ENCODE results near the gene MYBPH.

The MYBPH gene

GRCh38 chr1:203199481-203199815 is 23.8 kb upstream of the MYBPH start:
- Histone ChIP-seq H3K4me1 (ENCODE audit: control insufficient read depth, insufficient read depth, low read length) (no peaks in the 10 kb centered on the region), H3K4me3 (ENCODE audit: low read depth, low read length) (no peak overlapping the region), H3K27me3 (ENCODE audit: control insufficient read depth, insufficient read depth, low read length) (peaks cover 5% of the 10 kb centered on the region), H3K9me3 (ENCODE audit: control insufficient read depth, insufficient read depth, low read length) (no peaks in the 10 kb centered on the region), H3K36me3 (ENCODE audit: control insufficient read depth, insufficient read depth, low read length) (no peaks in the 10 kb centered on the region), H3K9ac (ENCODE audit: low read depth, low read length) (no peak overlapping the region)

- Histone ChIP-seq H3K4me3 (ENCODE audit: low read depth, low read length) (no peak overlapping the region), H3K9me3 (ENCODE audit: control insufficient read depth, insufficient read depth, low read length) (no peaks in the 10 kb centered on the region), H3K27me3 (ENCODE audit: control insufficient read depth, insufficient read depth, low read length) (peaks cover 5% of the 10 kb centered on the region), H3K9ac (ENCODE audit: low read depth, low read length) (no peak overlapping the region), H3K4me1 (ENCODE audit: control insufficient read depth, insufficient read depth, low read length) (no peaks in the 10 kb centered on the region), H3K36me3 (ENCODE audit: control insufficient read depth, insufficient read depth, low read length) (no peaks in the 10 kb centered on the region)
These were observed 23.4 kb upstream of the MYBPH start for GRCh38 chr1:203199002-203199401.

- Histone ChIP-seq H3K27me3 (ENCODE audit: control insufficient read depth, insufficient read depth, low read length) (peaks cover 5% of the 10 kb centered on the region), H3K4me1 (ENCODE audit: control insufficient read depth, insufficient read depth, low read length) (no peaks in the 10 kb centered on the region), H3K36me3 (ENCODE audit: control insufficient read depth, insufficient read depth, low read length) (no peaks in the 10 kb centered on the region), H3K9me3 (ENCODE audit: control insufficient read depth, insufficient read depth, low read length) (no peaks in the 10 kb centered on the region), H3K4me3 (ENCODE audit: low read depth, low read length) (no peak overlapping the region), H3K9ac (ENCODE audit: low read depth, low read length) (no peak overlapping the region)
These were observed 22.0 kb upstream of the MYBPH start for GRCh38 chr1:203197625-203198024.

- Histone ChIP-seq H3K9me3 (ENCODE audit: control insufficient read depth, insufficient read depth, low read length) (no peaks in the 10 kb centered on the region), H3K4me1 (ENCODE audit: control insufficient read depth, insufficient read depth, low read length) (no peaks in the 10 kb centered on the region), H3K9ac (ENCODE audit: low read depth, low read length) (no peak overlapping the region), H3K27me3 (ENCODE audit: control insufficient read depth, insufficient read depth, low read length) (peaks cover 5% of the 10 kb centered on the region), H3K36me3 (ENCODE audit: control insufficient read depth, insufficient read depth, low read length) (no peaks in the 10 kb centered on the region), H3K4me3 (ENCODE audit: low read depth, low read length) (no peak overlapping the region)
These were observed 20.7 kb upstream of the MYBPH start for GRCh38 chr1:203196371-203196770.

GRCh38 chr1:203190949-203191348 is 15.3 kb upstream of the MYBPH start:
- Histone ChIP-seq H3K9ac (ENCODE audit: low read depth, low read length) (no peak overlapping the region), H3K9me3 (ENCODE audit: control insufficient read depth, insufficient read depth, low read length) (no peaks in the 10 kb centered on the region), H3K27me3 (ENCODE audit: control insufficient read depth, insufficient read depth, low read length) (no peaks in the 10 kb centered on the region), H3K36me3 (ENCODE audit: control insufficient read depth, insufficient read depth, low read length) (no peaks in the 10 kb centered on the region), H3K4me3 (ENCODE audit: low read depth, low read length) (no peak overlapping the region), H3K4me1 (ENCODE audit: control insufficient read depth, insufficient read depth, low read length) (peaks cover 15% of the 10 kb centered on the region)

- H3K9ac ChIP-seq (ENCODE audit: low read depth, low read length): no peak overlapping the region
- peaks cover 21% of the 10 kb centered on the region for H3K4me1 ChIP-seq (ENCODE audit: control insufficient read depth, insufficient read depth, low read length)
- no peak overlapping the region for H3K4me3 ChIP-seq (ENCODE audit: low read depth, low read length)
- H3K36me3 ChIP-seq (ENCODE audit: control insufficient read depth, insufficient read depth, low read length): no peaks in the 10 kb centered on the region
- no peaks in the 10 kb centered on the region for H3K27me3 ChIP-seq (ENCODE audit: control insufficient read depth, insufficient read depth, low read length)
- H3K9me3 ChIP-seq (ENCODE audit: control insufficient read depth, insufficient read depth, low read length): no peaks in the 10 kb centered on the region
These were observed 14.3 kb upstream of the MYBPH start for GRCh38 chr1:203189951-203190352.

GRCh38 chr1:203188686-203189232 is 13.1 kb upstream of the MYBPH start:
- Histone ChIP-seq H3K36me3 (ENCODE audit: control insufficient read depth, insufficient read depth, low read length) (no peaks in the 10 kb centered on the region), H3K9ac (ENCODE audit: low read depth, low read length) (no peak overlapping the region), H3K4me3 (ENCODE audit: low read depth, low read length) (no peak overlapping the region), H3K27me3 (ENCODE audit: control insufficient read depth, insufficient read depth, low read length) (no peaks in the 10 kb centered on the region), H3K4me1 (ENCODE audit: control insufficient read depth, insufficient read depth, low read length) (peaks cover 21% of the 10 kb centered on the region), H3K9me3 (ENCODE audit: control insufficient read depth, insufficient read depth, low read length) (no peaks in the 10 kb centered on the region)

GRCh38 chr1:203187689-203188264 is 12.2 kb upstream of the MYBPH start:
- Histone ChIP-seq H3K4me3 (ENCODE audit: low read depth, low read length) (no peak overlapping the region), H3K9me3 (ENCODE audit: control insufficient read depth, insufficient read depth, low read length) (no peaks in the 10 kb centered on the region), H3K4me1 (ENCODE audit: control insufficient read depth, insufficient read depth, low read length) (peaks cover 21% of the 10 kb centered on the region)

GRCh38 chr1:203187304-203187685 is 11.7 kb upstream of the MYBPH start:
- Histone ChIP-seq H3K9me3 (ENCODE audit: control insufficient read depth, insufficient read depth, low read length) (no peaks in the 10 kb centered on the region), H3K4me1 (ENCODE audit: control insufficient read depth, insufficient read depth, low read length) (peaks cover 21% of the 10 kb centered on the region), H3K27me3 (ENCODE audit: control insufficient read depth, insufficient read depth, low read length) (no peaks in the 10 kb centered on the region), H3K9ac (ENCODE audit: low read depth, low read length) (no peak overlapping the region), H3K36me3 (ENCODE audit: control insufficient read depth, insufficient read depth, low read length) (no peaks in the 10 kb centered on the region), H3K4me3 (ENCODE audit: low read depth, low read length) (no peak overlapping the region)

More at GRCh38 chr1:203187689-203188264, 12.2 kb upstream of the MYBPH start:
- Histone ChIP-seq H3K27me3 (ENCODE audit: control insufficient read depth, insufficient read depth, low read length) (no peaks in the 10 kb centered on the region), H3K9ac (ENCODE audit: low read depth, low read length) (no peak overlapping the region), H3K36me3 (ENCODE audit: control insufficient read depth, insufficient read depth, low read length) (no peaks in the 10 kb centered on the region)

- H3K36me3 ChIP-seq (ENCODE audit: control insufficient read depth, insufficient read depth, low read length): no peaks in the 10 kb centered on the region
- peaks cover 21% of the 10 kb centered on the region for H3K4me1 ChIP-seq (ENCODE audit: control insufficient read depth, insufficient read depth, low read length)
- H3K9me3 ChIP-seq (ENCODE audit: control insufficient read depth, insufficient read depth, low read length): no peaks in the 10 kb centered on the region
- H3K4me3 ChIP-seq (ENCODE audit: low read depth, low read length): peak within 1 kb of the TSS; percentile 19
- H3K27me3 ChIP-seq (ENCODE audit: control insufficient read depth, insufficient read depth, low read length): no peaks in the 10 kb centered on the region
- peak within 1 kb of the TSS; percentile 1 for H3K9ac ChIP-seq (ENCODE audit: low read depth, low read length)
These were observed 11.0 kb upstream of the MYBPH start, which contains the start of gene CHI3L1 for GRCh38 chr1:203186446-203187303. Gene CHI3L1 (minus strand): TSS chr1:203186704. CDS start chr1:203186623, 81 bp downstream.

- Histone ChIP-seq H3K36me3 (ENCODE audit: control insufficient read depth, insufficient read depth, low read length) (no peaks in the 10 kb centered on the region), H3K9ac (ENCODE audit: low read depth, low read length) (no peak overlapping the region), H3K4me3 (ENCODE audit: low read depth, low read length) (no peak overlapping the region), H3K4me1 (ENCODE audit: control insufficient read depth, insufficient read depth, low read length) (peaks cover 21% of the 10 kb centered on the region), H3K9me3 (ENCODE audit: control insufficient read depth, insufficient read depth, low read length) (no peaks in the 10 kb centered on the region), H3K27me3 (ENCODE audit: control insufficient read depth, insufficient read depth, low read length) (no peaks in the 10 kb centered on the region)
These were observed 10.4 kb upstream of the MYBPH start for GRCh38 chr1:203186091-203186445.

GRCh38 chr1:203185585-203185984 is 10.0 kb upstream of the MYBPH start:
- Histone ChIP-seq H3K9ac (ENCODE audit: low read depth, low read length) (no peak overlapping the region), H3K27me3 (ENCODE audit: control insufficient read depth, insufficient read depth, low read length) (no peaks in the 10 kb centered on the region), H3K36me3 (ENCODE audit: control insufficient read depth, insufficient read depth, low read length) (no peaks in the 10 kb centered on the region), H3K9me3 (ENCODE audit: control insufficient read depth, insufficient read depth, low read length) (no peaks in the 10 kb centered on the region), H3K4me1 (ENCODE audit: control insufficient read depth, insufficient read depth, low read length) (peaks cover 21% of the 10 kb centered on the region), H3K4me3 (ENCODE audit: low read depth, low read length) (no peak overlapping the region)

Measured in iPS-15b (cell line).